Vagina (tissue), 2 donors: ENCODE results near the gene RPA4. TPM values are rescaled to one million over a fixed set of nuclear protein-coding genes. Genes with fewer than 3 reads are reported as not detected.
A peak's percentile ranks its signal among the peaks of the same experiment; 100 is the strongest.

Experiments
- DNase-seq, 2 donors: peaks; one replicate each; pipeline ENCODE4 v3.0.0-alpha.2; 2017; ENCODE audit errors: extremely low spot score in 2 of 2
- H3K27ac ChIP-seq: fragments of 200-600 bp; sonication (generic); one replicate; pipeline ENCODE4 v1.5.1; 2019
- H3K27me3 ChIP-seq: fragments of 200-600 bp; sonication (generic); one replicate; pipeline ENCODE4 v1.5.1; 2019
- H3K36me3 ChIP-seq, 2 donors: fragments of 200-600 bp; sonication (generic); one replicate each; pipeline ENCODE4 v1.5.1; 2017 to 2019
- H3K4me1 ChIP-seq: fragments of 200-600 bp; sonication (generic); one replicate; pipeline ENCODE4 v1.5.1; 2019
- H3K4me3 ChIP-seq, 2 donors: fragments of 200-600 bp; sonication (generic); 1 replicate in 1 of 2; 2 replicates in 1 of 2; pipeline ENCODE4 v1.5.1; 2016 to 2019
- H3K9me3 ChIP-seq: fragments of 200-600 bp; sonication (generic); one replicate; pipeline ENCODE4 v1.5.1; 2019
- CTCF ChIP-seq, 3 experiments: fragments of 450-650 bp in 2 of 3; fragments of 200-600 bp in 1 of 3; sonication (generic) in 1 of 3; IDR thresholded peaks; one replicate each; pipeline ENCODE4 v1.5.1; 2017 to 2019; ENCODE audit warnings: antibody characterized with exemption in 3 of 3, mild to moderate bottlenecking in 2 of 3, moderate library complexity in 2 of 3
- POLR2A ChIP-seq, 2 donors: fragments of 450-650 bp; IDR thresholded peaks; one replicate each; pipeline ENCODE4 v1.6.1; 2017; ENCODE audit warnings: antibody characterized with exemption in 2 of 2, mild to moderate bottlenecking in 2 of 2, moderate library complexity in 2 of 2
- POLR2AphosphoS5 ChIP-seq, 2 donors: sonication (generic); formaldehyde crosslinking; IDR thresholded peaks; one replicate each; pipeline ENCODE4 v1.9.0; 2017; ENCODE audit warnings: antibody characterized with exemption in 2 of 2, mild to moderate bottlenecking in 2 of 2, low read depth in 1 of 2; ENCODE audit not compliant: insufficient read depth in 1 of 2
- intact Hi-C: fragments of 100-400 bp; cut with DNase I; formaldehyde crosslinking; loops from one replicate; pipeline ENCODE4 v1.15.1; 2023
- total RNA-seq: library from RNA; depleted of rRNA; stranded (reverse); fragments of >200 nt; gene quantifications from one replicate; pipeline ENCODE4 v1.2.3, GENCODE V29; 2016

The RPA4 gene
- total RNA-seq, 1 donor from 2014 or later, result 7.4 TPM

GRCh38 chrX:96909291-96909690, 25.6 kb downstream of the RPA4 start:
- Histone ChIP-seq H3K4me3 (peak overlapping the region in 1 of 2 donors; percentile 2), H3K4me1 (no peaks in the 10 kb centered on the region), H3K27ac (no peak overlapping the region), H3K36me3 (no peaks in the 10 kb centered on the region), H3K9me3 (no peaks in the 10 kb centered on the region), H3K27me3 (no peaks in the 10 kb centered on the region)
- intact Hi-C loops, result no loop called here
- no peak for DNase-seq
- TF ChIP-seq POLR2A (IDR thresholded peaks at IDR 0.05) (no peak), POLR2AphosphoS5 (IDR thresholded peaks at IDR 0.05; ENCODE audit: insufficient read depth in 1 of 2, low read depth in 1 of 2) (no peak), CTCF (IDR thresholded peaks at IDR 0.05) (no peak)

GRCh38 chrX:96918864-96919263, 35.2 kb downstream of the RPA4 start:
- no peaks in the 10 kb centered on the region for H3K36me3 ChIP-seq
- H3K4me1 ChIP-seq, result no peaks in the 10 kb centered on the region
- H3K9me3 ChIP-seq, result no peaks in the 10 kb centered on the region
- intact Hi-C loops, result no loop called here
- no peak overlapping the region for H3K4me3 ChIP-seq
- H3K27ac ChIP-seq, result no peak overlapping the region
- no peaks in the 10 kb centered on the region for H3K27me3 ChIP-seq
- no peak for DNase-seq
- TF ChIP-seq POLR2AphosphoS5 (IDR thresholded peaks at IDR 0.05; ENCODE audit: insufficient read depth in 1 of 2, low read depth in 1 of 2) (no peak), CTCF (IDR thresholded peaks at IDR 0.05) (no peak), POLR2A (IDR thresholded peaks at IDR 0.05) (no peak)

GRCh38 chrX:96919672-96920071, 36.0 kb downstream of the RPA4 start:
- no peak for DNase-seq
- Histone ChIP-seq H3K27ac (no peak overlapping the region), H3K9me3 (no peaks in the 10 kb centered on the region), H3K4me1 (no peaks in the 10 kb centered on the region), H3K4me3 (no peak overlapping the region), H3K27me3 (no peaks in the 10 kb centered on the region), H3K36me3 (no peaks in the 10 kb centered on the region)
- TF ChIP-seq CTCF (IDR thresholded peaks at IDR 0.05), result no peak
- TF ChIP-seq POLR2A (IDR thresholded peaks at IDR 0.05), result no peak
- TF ChIP-seq POLR2AphosphoS5 (IDR thresholded peaks at IDR 0.05; ENCODE audit: insufficient read depth in 1 of 2, low read depth in 1 of 2), result no peak
- intact Hi-C loops, result no loop called here

- Histone ChIP-seq H3K27ac (no peak overlapping the region), H3K4me1 (no peaks in the 10 kb centered on the region), H3K9me3 (no peaks in the 10 kb centered on the region), H3K27me3 (no peaks in the 10 kb centered on the region), H3K4me3 (no peak overlapping the region), H3K36me3 (no peaks in the 10 kb centered on the region)
- DNase-seq, result no peak
- no peak for TF ChIP-seq CTCF (IDR thresholded peaks at IDR 0.05)
- TF ChIP-seq POLR2AphosphoS5 (IDR thresholded peaks at IDR 0.05; ENCODE audit: insufficient read depth in 1 of 2, low read depth in 1 of 2), result no peak
- TF ChIP-seq POLR2A (IDR thresholded peaks at IDR 0.05), result no peak
- intact Hi-C loops, result no loop called here
These were observed 40.9 kb downstream of the RPA4 start for GRCh38 chrX:96924581-96924980.

GRCh38 chrX:96929036-96929435, 45.3 kb downstream of the RPA4 start:
- H3K9me3 ChIP-seq, result no peaks in the 10 kb centered on the region
- DNase-seq, result no peak
- intact Hi-C loops, result no loop called here
- no peaks in the 10 kb centered on the region for H3K27me3 ChIP-seq
- H3K4me1 ChIP-seq, result no peaks in the 10 kb centered on the region
- no peak overlapping the region for H3K4me3 ChIP-seq
- TF ChIP-seq POLR2AphosphoS5 (IDR thresholded peaks at IDR 0.05; ENCODE audit: insufficient read depth in 1 of 2, low read depth in 1 of 2) (no peak), CTCF (IDR thresholded peaks at IDR 0.05) (no peak), POLR2A (IDR thresholded peaks at IDR 0.05) (no peak)
- H3K27ac ChIP-seq, result no peak overlapping the region
- H3K36me3 ChIP-seq, result no peaks in the 10 kb centered on the region

Other genes starting within 250 kb of the RPA4 start
- 38.8 TPM for gene DIAPH2, start 199.1 kb upstream of the RPA4 start, total RNA-seq